Activated CD4-positive, alpha-beta T cell treated with anti-CD3 and anti-CD28 coated beads for 24 hours (primary cell): Measurements from ENCODE around the gene COL4A5.
"Not testable (repeated sequence)": the region's sequence is repeated elsewhere in the genome, so short reads cannot be mapped to it uniquely, and the experiment has no call there.

ENCODE experiments used
- DNase-seq, 2 donors: peaks; one replicate each; pipeline ENCODE4 v3.0.0-alpha.2; 2020; ENCODE audit warnings: low read depth in 2 of 2

The COL4A5 gene

GRCh38 chrX:108453841-108454240 lies 14.2 kb downstream of the COL4A5 start:
- no peak for DNase-seq

- no peak for DNase-seq
These were observed 17.4 kb downstream of the COL4A5 start for GRCh38 chrX:108456971-108457477.

DNA sequence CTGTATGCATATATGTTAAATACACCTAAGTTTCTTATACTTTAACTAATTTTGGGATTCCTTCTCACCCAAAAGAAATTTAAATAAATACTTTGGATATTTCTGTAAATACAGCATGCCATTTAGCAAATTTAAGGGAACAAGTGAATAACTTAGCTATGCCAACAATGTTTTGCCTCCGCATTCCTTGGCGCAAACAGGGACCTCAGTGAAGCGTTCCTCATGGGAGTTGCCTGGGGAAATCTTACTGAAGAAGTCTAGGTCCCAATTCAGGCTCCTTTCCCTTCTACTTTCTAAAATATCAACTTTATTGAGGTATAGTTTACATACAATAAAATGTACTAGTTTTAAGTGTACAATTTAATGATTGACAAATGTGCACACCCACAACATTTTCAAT lies 25.0 kb downstream of the COL4A5 start:
- DNase-seq = no peak

- DNase-seq = no peak
These were observed 28.8 kb downstream of the COL4A5 start for GRCh38 chrX:108468486-108468885.

- DNase-seq = no peak
These were observed 34.3 kb downstream of the COL4A5 start for GRCh38 chrX:108473979-108474378.

- DNase-seq = not testable (repeated sequence)
These were observed 41.9 kb downstream of the COL4A5 start for GRCh38 chrX:108481528-108481927.

DNA sequence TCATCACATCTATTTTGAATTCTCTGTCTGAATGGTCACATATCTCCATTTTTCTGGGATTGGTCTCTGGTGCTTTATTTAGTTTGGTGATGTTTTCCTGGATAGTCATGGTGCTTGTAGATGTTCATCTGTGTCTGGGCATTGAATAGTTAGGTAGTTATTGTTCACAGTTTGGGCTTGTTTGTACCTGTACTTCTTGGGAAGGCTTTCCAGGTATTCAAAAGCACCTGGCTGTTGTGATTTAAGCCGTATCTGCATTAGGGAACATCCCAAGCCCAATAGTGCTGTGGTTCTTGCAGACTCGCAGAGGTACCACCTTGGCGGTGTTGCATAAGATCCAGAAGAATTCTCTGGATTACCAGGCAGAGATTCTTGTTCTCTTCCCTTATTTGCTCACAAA lies 44.6 kb downstream of the COL4A5 start:
- no peak for DNase-seq

- no peak for DNase-seq
These were observed 46.3 kb downstream of the COL4A5 start for GRCh38 chrX:108485960-108486359.

GRCh38 chrX:108494406-108495090 lies 54.9 kb downstream of the COL4A5 start:
- no peak for DNase-seq

DNA sequence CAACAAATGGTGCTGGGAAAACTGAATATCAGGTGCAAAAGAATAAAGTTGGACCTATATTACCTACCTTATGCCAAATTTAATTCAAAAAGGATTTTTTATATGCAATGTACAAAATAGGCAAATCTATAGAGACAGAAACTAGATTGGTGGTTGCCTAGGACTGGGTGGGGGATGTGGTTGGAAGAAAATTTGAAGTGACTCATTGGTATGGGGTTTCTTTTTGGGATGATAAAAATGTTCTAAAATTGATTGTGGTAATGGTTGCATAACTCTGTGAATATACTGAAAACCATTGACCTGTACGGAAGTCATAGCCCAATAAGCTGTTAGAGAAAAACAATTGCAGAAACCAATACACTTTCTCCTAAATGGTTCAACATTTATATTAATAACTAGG lies 72.1 kb downstream of the COL4A5 start:
- DNase-seq = no peak

GRCh38 chrX:108516184-108516583 lies 76.5 kb downstream of the COL4A5 start:
- DNase-seq = no peak

DNA sequence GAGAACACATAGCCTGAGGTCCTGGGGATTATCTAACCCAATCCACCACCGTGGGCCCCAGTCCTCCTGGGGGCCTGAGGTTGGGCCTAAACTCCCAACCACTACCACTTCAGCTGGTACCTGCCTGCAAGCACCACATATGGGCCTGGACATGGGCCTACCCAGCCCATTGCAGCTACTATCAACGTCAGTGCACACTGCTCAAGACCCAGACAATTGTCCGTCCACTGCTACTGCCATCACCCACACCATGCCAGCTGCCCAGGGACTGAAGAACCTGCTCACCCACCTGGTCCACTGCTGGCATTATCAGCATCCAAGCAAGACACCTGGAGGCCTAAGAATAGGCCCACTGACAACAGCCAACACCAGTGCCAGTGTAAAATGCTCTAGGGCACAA lies 88.1 kb downstream of the COL4A5 start:
- no peak for DNase-seq

DNA sequence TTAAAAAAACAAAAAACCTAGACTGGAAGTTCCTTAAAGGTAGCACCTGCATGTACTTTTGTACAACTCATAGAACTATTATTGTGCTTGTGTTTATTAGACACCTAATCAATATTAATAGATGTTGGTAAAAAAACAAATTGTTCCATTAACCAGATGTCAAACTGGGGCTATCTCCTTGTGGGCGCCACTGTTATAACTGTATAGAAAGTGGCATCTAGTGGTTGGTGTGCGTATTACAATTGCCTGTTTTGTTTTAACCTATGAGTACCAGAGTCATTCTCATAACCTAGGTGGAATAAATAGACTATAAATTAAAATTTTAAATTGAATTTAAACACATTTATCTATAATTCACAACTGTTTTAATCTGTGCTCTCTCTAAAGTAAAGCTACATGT lies 97.4 kb downstream of the COL4A5 start:
- no peak for DNase-seq

GRCh38 chrX:108541286-108541685 lies 101.6 kb downstream of the COL4A5 start:
- no peak for DNase-seq

GRCh38 chrX:108557580-108557979 lies 117.9 kb downstream of the COL4A5 start:
- no peak for DNase-seq

DNA sequence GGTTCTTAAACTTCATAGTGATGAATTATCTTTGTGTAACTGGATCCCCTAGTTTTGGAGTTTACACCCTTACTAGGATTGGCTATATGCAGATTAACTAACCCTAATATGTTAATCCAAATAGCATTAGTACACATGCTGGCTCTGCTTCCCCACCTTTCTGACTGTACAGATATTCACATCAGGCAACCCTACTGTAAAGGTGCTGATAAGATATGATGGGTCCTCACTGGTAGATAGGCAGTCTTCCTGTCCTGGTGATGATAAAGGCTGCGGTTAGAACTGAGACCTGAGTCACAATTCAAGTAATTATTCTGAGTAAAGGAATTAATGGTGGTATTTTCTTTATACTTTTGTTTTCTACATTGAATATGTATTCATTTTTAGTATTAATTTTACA lies 118.6 kb downstream of the COL4A5 start:
- no peak for DNase-seq

DNA sequence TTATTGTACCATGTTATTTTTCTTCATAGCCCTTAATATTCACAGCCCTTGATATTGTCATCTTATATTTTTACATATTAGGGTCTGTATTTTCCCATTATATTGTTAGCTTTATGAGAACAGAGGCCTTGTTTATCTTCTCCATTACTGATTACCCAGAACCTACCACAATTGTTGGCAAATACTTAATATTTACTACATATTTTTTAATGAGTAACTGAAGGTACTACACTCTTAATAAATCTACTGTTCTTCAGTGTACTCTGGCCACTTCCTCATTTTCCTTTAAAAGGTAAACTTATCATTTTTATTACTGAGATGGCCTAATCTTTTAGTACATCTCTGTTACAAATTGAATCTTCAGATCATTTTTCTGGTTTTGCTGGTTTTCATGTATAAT lies 133.5 kb downstream of the COL4A5 start:
- no peak for DNase-seq

DNA sequence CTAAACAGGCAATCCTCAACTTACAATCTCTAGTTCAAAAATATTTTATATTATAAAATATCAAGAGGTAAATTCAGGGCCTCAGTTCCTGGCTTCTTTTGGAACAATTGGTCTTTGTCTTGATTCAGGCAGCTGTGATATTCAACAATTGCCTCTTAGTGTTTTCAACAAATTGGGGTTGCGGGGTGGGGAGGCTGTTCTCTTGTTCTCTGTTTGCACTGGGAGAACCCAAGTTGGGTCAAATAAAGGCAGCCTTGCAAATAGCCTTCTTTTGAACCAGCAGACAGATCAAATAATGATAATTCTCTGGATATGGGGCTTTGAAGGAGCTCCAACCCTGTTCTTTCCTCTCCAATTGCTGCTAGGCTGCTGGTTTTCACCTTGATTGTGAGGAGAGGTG lies 142.5 kb downstream of the COL4A5 start:
- DNase-seq = no peak

GRCh38 chrX:108584617-108585211 lies 145.1 kb downstream of the COL4A5 start:
- DNase-seq = no peak

DNA sequence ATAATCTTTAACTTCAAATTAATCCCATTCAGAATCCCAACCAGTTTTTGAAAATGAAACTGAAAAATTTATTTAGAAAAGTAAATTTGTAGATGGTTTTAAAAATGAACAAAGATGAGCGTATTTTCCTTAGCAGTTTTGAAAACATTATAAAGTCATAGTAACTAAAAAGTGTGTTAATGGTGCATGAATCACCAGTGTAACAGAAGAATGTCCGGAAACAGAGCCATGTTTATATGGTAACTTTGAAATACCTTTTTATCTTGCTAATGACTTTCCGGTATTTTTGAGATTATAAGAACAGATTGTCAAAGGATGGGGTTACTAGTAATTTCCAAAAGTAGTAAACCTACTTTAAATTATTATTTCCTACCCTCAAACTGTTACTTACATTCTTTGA lies 150.9 kb downstream of the COL4A5 start:
- DNase-seq = no peak

GRCh38 chrX:108601276-108601675 lies 161.6 kb downstream of the COL4A5 start:
- DNase-seq = no peak

GRCh38 chrX:108610141-108610540 lies 170.5 kb downstream of the COL4A5 start:
- no peak for DNase-seq

DNA sequence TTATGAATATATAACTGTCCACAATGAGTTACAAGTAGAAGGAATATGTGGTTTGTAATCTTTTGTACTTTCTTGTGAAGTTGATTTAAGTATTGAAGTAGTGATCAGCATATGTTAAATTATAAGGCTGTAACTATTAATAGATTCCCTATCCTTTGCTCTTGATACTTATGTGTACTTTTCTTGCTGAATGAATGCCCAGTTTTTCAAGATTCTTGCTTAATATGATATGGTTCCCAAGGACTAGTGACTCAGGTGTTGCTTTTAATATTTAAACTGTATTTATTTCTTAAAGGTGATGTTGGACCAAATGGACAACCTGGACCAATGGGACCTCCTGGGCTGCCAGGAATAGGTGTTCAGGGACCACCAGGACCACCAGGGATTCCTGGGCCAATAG lies 175.0 kb downstream of the COL4A5 start:
- DNase-seq = no peak

GRCh38 chrX:108640817-108641216 lies 201.2 kb downstream of the COL4A5 start:
- no peak for DNase-seq
